ENCODE results near the gene BTAF1.

BTAF1 gene

DNA sequence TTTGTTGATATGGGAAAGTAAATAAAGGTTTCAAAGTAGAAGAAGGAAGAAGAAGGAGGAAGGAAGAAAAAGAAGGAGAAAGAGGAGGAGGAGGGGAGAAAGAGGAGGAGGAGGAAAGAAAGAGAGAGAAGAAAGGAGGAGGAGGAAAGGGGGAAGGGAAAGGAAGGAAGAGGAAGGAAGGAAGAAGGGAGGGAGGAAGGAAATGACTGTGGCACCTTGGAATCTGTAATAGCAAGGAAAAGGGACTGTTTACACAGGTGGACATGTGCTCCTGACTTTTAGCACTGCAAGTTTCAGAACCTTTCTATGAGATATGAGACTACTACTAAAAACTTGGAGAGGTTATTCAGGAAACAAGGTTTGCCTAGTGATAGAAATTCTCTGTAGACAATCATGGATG, 153.2 kb downstream of the BTAF1 start:
- no peaks in the 10 kb centered on the region for H3K4me1 Mint-ChIP-seq (ENCODE audit: low read depth)
- DNase-seq: no peak
- H3K4me3 Mint-ChIP-seq: no peak overlapping the region
- peaks cover 9% of the 10 kb centered on the region for H3K36me3 Mint-ChIP-seq (ENCODE audit: low read depth)
- no peak overlapping the region for H3K27ac Mint-ChIP-seq
- H3K27me3 Mint-ChIP-seq: no peaks in the 10 kb centered on the region
- H3K9me3 Mint-ChIP-seq: no peaks in the 10 kb centered on the region

DNA sequence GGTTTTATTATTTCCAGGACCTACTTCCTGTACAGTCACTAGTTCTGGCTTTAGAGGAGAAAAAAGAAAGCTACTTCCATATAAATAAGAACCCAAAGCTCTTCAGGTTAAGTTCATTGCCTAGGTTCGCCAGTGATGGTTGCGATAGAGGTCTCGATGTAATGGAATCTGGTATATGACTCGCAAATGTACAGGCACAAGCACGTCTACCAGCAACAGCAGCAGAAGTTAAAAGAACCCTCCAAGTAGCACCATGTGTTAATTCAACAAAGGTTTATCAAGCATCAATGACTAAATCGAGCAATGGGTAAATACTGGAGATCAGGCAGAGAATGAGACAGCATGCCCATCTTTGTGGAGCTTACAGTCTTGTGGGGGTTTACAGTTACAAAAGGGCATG, 155.4 kb downstream of the BTAF1 start:
- H3K4me3 Mint-ChIP-seq: no peak overlapping the region
- H3K9me3 Mint-ChIP-seq: no peaks in the 10 kb centered on the region
- no peak overlapping the region for H3K27ac Mint-ChIP-seq
- no peak for DNase-seq
- no peaks in the 10 kb centered on the region for H3K27me3 Mint-ChIP-seq
- no peaks in the 10 kb centered on the region for H3K4me1 Mint-ChIP-seq (ENCODE audit: low read depth)
- H3K36me3 Mint-ChIP-seq (ENCODE audit: low read depth): peaks cover 9% of the 10 kb centered on the region
